Measurements from ENCODE around the gene NCOR1.

The NCOR1 gene

DNA sequence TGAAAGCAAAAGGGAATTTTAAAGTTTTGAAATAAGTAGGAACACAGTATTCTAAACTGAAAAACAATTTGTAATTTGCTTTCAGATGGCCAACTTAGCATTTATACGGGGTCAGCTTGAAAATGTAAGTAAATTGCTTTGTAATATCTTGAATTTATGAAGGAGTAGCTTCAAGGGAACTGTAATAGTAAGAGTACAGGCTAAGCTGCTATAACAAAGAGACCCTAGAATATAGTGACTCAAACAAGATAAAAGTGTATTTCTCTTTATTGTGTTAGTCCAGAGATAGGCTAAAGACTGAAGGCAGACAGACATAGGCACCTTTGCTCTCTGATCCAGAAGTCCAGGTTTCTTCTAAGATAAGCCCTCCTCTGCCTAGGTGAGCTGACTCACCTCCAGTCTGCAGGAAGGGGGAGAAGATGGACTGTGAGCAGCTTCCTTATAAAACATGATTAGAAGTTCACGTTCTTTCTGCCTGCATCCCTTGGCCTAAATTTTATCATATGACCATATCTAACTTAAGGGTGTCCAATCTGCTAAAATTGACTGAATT, 212.6 kb downstream of the NCOR1 start:
- TF ChIP-seq JUND (IDR thresholded peaks at IDR 0.05; ENCODE audit: low read depth), result no peak
- no peak for DNase-seq (ENCODE audit: low read depth in 1 of 2, low spot score in 1 of 2)
- in situ Hi-C loops (cut with HindIII; ENCODE audit: low pct_unique_long_range_greater_than_20kb, low sequenced_read_pairs), result no loop called here

DNA sequence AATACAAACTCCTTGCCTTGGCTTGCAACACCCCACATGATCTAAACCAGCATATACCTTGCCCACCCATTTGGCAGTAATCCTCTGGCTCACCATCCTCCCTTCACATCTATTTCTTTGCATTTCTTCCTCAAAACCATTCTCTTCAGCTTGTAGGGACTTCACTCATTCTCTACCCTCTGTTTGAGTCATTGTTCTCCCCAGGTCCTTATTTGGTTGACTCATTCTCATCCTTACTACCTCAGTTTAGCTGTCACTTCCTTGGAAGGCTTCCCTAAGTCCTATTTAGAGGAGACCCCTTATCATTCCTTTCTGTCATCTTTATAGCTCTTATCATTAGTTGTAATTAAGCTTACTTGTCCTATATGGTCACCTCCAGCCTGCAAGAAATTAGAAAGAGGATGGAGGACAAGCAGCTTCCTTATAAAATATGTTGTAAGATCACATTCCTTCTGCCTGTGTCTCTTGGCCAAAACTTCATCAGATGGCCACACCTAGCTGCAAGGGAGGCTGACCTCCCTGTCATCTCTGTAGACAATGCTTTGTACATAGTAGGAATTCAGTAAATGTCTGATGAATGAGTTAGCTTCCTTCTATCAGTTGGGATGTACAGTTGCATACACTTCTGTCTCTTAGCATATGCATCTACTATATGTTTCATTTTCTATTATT, 214.0 kb downstream of the NCOR1 start:
- no peak for DNase-seq (ENCODE audit: low read depth in 1 of 2, low spot score in 1 of 2)
- in situ Hi-C loops (cut with HindIII; ENCODE audit: low pct_unique_long_range_greater_than_20kb, low sequenced_read_pairs), result no loop called here
- TF ChIP-seq JUND (IDR thresholded peaks at IDR 0.05; ENCODE audit: low read depth), result no peak

DNA sequence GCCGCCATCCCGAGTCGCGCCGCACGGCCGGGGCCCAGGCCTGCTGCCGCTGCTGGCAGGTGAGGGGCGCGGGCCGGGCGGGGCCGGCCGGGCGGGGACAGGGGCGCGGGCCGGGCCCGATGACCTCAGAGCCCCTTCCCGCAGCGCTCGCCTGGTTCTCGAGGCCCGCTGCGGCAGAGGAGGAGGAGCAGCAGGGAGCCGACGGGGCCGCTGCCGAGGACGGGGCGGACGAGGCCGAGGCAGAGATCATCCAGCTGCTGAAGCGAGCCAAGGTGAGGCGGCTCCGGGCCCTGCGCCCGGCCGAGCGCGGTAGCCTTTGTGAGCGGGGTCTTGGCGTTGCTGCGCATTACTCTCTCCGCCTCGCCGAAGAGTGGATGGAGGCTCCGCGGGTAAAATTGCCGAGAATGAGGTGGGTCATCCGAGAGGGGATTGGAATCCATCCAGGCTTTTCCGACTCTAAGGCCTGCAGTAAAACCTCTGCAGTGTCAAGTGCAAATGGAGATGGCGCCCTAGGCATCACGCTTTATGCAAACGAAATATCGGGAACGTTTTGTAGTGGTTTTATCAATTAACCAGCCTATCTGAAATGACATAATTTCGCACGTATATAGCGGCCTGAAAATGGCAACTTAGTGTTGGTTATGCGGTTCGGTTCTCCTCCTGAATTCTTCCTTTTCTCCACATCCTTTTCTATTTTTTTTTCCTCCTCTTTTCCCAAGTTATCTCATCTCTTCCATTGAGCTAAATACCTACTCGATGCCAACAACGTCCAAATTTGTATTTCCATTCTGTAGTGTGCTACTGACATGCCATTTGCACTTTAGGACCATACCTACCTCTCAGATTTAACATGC, 215.1 kb downstream of the NCOR1 start:
- in situ Hi-C loops (cut with HindIII; ENCODE audit: low pct_unique_long_range_greater_than_20kb, low sequenced_read_pairs), result no loop called here
- peak; percentile 9 to 17 for DNase-seq (ENCODE audit: low read depth in 1 of 2, low spot score in 1 of 2)
- no peak for TF ChIP-seq JUND (IDR thresholded peaks at IDR 0.05; ENCODE audit: low read depth)

DNA sequence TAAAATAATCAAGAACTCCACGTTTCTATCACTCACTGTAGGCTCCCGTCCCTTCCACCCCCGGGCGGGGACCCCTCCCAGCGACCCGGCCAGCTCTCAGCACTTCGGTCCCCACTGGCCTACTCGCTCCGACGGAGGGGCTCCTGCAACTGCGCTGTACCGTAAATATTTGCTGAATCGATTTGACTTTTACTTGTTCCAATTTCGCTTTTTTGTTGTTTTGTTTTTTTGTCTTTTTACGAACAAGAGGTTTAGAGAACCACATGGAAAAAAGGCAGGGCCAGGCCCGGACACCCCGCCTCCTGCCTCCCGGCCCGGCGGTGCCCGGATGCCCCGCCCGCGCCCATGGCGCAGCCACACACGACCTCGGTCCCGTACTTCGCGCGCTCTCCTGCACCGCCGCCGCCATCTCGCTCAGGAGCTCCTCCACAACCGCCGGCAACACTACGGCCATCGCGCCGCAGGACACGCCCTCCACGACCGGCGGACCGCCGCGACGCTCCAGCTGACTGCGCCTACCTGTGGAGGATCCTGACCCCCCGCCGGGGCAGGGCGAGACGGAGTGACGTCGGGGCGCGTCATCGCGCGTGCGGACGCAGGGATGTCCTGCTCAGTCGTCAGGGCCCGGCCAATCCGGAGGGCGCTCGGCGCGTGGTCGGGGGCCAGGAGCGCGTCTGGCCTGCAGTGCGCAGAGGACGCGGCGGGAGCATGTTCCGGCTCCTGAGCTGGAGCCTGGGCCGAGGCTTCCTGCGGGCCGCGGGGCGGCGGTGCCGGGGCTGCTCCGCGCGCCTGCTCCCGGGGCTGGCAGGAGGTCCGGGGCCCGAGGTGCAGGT, 216.0 kb downstream of the NCOR1 start, which contains the start of the genes TTC19 and ZSWIM7:
Gene TTC19, plus strand, starts transcription at position 684 of the 833 bp plus-strand sequence. Its CDS starts 25 bp downstream, at position 709.
Gene ZSWIM7, minus strand, starts transcription at position 564 of the 833 bp plus-strand sequence. Its CDS starts 110 bp downstream, at position 454.
- peak; percentile 96 for DNase-seq (ENCODE audit: low read depth in 1 of 2, low spot score in 1 of 2)
- no peak for TF ChIP-seq JUND (IDR thresholded peaks at IDR 0.05; ENCODE audit: low read depth)
- in situ Hi-C loops (cut with HindIII; ENCODE audit: low pct_unique_long_range_greater_than_20kb, low sequenced_read_pairs), result no loop called here

DNA sequence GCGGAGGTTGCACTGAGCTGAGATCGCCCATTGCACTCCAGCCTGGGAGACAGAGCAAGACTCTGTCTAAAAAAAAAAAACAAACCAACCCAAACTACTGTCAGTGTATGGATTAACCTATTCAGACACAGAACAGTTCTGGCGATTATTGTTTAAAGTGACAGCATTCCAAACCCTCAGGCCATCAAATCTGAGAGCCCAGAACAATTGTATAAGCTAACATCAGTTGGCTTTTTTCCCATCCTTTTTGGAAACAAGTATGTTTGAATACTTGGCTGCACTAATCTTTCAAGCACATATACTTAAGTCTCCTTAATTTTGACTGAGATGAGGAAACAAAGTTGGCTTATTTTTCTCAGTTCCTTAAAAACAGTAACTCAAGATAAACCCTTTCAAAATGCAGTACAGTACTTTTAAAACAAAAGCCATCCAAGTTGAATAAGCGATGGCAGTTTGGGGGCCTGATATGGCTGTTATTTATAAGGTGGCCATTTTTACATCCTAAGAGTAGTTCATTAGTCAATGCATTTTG, 217.2 kb downstream of the NCOR1 start:
- TF ChIP-seq JUND (IDR thresholded peaks at IDR 0.05; ENCODE audit: low read depth), result no peak
- DNase-seq (ENCODE audit: low read depth in 1 of 2, low spot score in 1 of 2), result no peak
- in situ Hi-C loops (cut with HindIII; ENCODE audit: low pct_unique_long_range_greater_than_20kb, low sequenced_read_pairs), result no loop called here

DNA sequence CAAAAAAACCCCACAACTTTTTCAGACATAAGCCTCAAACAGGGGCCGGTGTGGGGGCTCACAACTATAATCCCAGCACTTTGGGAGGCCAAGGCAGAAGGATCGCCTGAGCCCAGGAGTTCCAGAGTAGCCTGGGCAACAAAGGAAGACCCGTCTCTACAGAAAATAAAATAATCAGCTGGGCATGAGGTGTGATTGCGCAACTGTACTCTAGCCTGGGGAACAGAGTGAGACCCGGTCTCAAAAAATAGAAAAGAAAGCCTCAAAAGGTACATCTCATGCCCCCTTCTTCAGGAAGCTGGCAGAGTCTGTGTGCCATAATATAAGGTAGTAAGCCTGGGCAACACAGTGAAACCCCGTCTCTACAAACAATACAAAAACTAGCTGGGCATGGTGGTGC, 219.0 kb downstream of the NCOR1 start:
- DNase-seq (ENCODE audit: low read depth in 1 of 2, low spot score in 1 of 2), result no peak
- in situ Hi-C loops (cut with HindIII; ENCODE audit: low pct_unique_long_range_greater_than_20kb, low sequenced_read_pairs), result no loop called here
- TF ChIP-seq JUND (IDR thresholded peaks at IDR 0.05; ENCODE audit: low read depth), result no peak

DNA sequence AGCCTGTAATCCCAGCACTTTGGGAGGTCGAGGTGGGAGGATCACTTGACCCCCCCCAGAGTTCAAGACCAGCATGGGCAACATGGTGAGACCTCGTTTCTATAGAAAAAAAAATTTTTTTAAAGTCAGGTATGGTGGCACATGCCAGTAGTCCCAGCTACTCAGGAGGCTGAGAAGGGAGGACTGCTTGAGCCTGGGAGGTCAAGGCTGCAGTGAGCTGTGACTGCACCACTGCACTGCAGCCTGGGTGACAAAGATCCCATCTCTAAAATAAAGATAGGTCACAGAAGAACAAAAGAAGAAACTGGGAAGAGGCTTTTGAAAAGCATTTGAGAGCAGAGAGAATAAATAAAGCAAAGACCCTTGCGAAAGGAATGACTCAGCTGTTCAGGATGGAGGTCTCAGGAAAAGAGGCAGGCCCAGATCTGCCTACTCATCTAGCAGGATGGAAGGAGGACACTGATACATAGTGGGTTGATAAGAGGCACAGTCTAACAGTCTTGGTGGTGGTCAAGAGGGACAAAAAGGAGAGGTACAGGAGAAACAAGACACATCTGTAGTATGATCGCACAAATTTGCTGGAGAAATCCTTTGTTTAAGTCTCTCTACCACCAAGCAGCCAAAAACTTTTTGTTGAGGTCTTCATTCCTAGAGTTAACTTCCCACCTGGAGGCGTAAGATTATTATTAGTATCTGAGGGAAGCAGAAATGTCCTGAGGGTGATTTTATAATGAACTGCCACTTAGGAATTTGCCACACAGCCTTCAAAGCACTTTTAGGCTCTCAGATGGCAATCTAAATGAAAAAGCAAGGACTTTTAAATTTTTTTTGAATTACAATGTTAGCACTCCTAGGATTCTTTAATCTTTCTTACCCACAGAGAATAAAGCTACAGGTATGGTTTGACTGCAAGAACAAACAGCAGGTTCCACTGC, 233.4 kb downstream of the NCOR1 start:
- in situ Hi-C loops (cut with HindIII; ENCODE audit: low pct_unique_long_range_greater_than_20kb, low sequenced_read_pairs), result no loop called here
- no peak for TF ChIP-seq JUND (IDR thresholded peaks at IDR 0.05; ENCODE audit: low read depth)
- DNase-seq (ENCODE audit: low read depth in 1 of 2, low spot score in 1 of 2), result no peak

DNA sequence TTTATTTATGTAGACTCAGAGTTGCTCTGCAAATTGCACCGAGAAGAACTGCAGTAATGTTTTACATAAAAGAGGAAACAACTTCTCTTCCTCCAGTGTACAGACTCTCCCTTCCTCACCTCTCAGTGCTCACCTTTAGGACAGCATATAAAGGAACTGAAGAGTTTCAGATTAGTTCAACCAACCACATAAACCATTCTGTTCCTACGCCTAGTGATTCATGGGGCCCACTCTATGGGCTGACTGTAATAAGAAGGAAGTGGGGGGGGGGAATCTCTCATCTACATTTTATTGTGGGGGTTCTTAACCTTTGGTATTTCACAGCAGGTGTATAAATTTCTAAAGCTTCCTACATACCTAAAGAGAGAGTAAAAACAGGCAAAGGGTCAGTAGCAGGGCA, 234.1 kb downstream of the NCOR1 start:
- no peak for DNase-seq (ENCODE audit: low read depth in 1 of 2, low spot score in 1 of 2)
- in situ Hi-C loops (cut with HindIII; ENCODE audit: low pct_unique_long_range_greater_than_20kb, low sequenced_read_pairs), result no loop called here

More for the DNA sequence above, 234.1 kb downstream of the NCOR1 start:
- no peak for TF ChIP-seq JUND (IDR thresholded peaks at IDR 0.05; ENCODE audit: low read depth)
